Activated CD8-positive, alpha-beta memory T cell treated with anti-CD3 and anti-CD28 coated beads for 48 hours (primary cell): ENCODE data around the gene PIP4K2B.
"Not testable (repeated sequence)": the region's sequence is repeated elsewhere in the genome, so short reads cannot be mapped to it uniquely, and the experiment has no call there.

Experiments used
- DNase-seq, 3 experiments: peaks; one replicate each; pipeline ENCODE4 v3.0.0-alpha.2; 2020; ENCODE audit warnings: low read depth in 2 of 3, low spot score in 2 of 3

Gene PIP4K2B

DNA sequence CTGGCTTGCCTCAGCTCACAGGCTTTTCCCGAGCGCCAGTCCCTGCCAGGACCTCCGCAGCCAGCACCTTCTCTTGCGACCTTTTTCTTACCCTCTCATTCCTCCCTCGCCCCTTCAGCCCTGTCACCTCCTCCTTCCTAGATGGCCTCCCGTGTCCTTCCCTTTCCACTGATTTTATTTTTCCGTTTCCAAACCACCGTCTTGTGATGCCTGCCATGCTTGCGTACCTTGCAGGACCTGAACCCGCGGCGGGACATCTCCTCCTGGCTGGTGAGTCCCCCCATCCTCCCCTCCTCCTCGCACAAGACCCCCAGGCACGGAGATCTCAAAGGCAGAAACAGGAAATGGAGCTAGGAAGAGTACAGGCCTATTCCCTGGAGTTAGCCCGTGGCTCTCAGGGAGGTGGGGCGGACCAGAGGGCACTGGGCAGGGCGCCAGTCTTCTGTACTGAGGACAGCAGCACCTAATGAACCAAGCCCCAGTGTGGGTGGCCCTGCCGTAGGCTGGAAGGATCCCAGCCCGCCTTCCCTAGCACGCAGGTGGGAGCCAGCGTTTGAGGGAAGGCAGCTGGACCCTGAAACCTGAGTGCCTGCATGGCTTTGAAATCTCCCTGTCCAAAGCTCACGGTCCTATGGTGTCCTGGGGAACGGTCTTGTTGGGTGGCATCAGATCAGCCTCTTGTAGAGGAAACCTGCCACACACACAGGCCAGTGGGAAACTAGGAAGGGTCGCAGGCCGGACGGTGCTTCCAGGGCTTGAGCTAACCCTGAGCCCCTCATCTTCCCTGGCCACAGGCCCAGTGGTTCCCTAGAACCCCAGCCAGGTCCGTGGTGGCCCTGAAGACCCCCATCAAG, 68.6 kb downstream of the PIP4K2B start:
- DNase-seq, result no peak

DNA sequence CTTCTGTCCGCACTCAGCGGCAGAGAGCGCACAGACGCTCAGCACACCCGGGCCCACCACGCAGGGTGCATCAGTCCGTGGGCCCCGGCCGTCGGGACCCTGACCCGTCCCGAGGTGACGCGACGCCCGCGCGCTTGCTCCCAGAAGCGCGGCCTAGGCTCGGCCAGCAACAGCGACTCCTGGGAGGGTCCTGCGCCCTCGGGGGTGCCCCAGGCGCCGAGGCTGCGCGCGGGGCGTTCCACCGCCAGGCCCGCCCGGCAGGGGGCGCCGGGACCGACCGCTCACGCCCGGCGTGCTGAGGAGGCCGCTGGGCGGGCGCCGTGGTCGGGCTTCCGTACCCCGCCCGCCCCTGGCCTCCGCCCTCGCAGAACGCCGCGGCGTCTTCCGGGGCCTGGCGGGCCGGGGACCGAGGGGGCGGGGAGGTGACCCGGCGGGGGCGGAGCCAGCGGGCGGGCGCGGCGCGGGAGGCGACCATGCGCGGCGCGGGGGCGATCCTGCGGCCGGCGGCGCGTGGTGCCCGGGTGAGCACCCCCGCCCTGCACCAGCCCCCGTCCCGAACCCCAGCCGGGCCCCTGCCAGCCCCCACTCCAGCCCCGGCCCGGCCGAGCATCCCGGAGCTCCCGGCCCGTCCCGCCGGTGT, 69.3 kb downstream of the PIP4K2B start, which contains the start of gene CISD3:
CISD3 (plus strand) TSS at position 456 of the 640 bp plus-strand sequence; CDS start at position 474, 18 bp downstream.
- peak; percentile 70 to 83 (median 71) for DNase-seq

DNA sequence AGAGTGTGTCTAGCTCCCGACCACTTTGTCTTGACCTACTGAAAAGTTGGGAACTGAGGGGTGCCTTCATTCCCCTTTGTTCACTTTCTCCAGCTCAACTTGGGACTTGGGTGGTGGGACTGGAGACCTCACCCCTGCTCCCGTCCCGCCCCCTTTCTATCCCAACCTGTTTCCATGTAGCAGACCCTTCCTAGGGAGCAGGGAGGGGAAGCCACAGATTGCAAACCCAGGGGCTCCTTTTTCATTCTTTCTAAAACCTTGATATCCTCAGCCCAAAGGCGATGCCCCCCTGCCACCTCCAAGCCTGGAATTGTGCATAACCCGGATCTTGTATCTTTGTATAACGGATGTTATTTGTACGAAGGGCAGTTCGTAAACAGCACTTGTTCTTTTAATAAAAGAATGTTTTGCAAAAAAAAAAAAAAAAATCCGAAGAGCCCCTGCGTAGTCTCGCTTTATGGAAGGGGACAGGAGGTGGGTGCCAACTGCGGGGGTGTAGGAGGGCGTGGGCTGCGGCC, 69.9 kb downstream of the PIP4K2B start:
- DNase-seq, result no peak

DNA sequence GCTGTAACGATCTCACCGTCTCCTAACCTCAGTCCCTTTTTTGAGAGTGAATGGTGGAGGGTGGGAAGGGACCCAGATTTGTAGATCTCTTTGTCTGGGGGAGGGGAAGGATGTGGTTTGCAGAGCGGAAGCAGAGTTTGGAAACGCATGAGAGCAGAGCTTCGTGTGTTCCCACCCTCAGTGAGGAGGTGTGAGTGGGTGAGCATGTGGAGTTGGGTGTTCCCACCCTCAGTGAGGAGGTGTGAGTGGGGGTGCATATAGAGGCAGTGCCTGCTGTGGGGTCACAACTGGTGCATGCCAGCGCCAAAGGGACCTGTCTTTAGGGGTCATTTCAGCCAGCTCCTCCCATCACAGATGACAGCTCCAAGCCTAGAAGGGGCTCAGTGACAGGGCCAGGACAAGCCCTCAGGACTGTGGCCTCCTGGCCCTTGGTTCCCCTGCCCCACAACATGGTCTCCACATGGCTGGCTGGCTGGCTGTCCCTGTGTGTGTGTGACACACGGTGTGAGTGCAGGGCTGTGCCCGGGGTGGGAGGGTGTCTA, 71.0 kb downstream of the PIP4K2B start:
- DNase-seq, result peak in 1 of 3 experiments; percentile 31

DNA sequence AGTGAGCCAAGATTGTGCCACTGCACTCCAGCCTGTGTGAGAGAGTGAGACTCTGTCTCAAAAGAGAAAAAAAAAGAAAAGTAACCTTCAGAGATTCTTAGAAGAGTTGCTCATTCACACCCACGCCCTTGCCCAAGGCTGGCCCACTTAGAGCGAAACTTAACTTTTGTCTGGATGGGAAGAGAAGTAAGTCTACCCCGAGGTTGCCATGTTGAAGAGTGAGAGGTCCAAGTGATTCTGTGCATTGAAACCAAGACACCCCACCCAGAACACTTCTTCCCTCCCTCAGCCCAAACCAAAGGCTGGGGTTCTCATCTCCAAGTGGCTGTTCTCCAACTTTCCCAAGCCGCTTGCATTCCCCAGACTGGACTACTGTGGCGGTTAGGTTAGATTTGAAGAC, 71.6 kb downstream of the PIP4K2B start:
- DNase-seq, result peak in 2 of 3 experiments; percentile 55 to 70

DNA sequence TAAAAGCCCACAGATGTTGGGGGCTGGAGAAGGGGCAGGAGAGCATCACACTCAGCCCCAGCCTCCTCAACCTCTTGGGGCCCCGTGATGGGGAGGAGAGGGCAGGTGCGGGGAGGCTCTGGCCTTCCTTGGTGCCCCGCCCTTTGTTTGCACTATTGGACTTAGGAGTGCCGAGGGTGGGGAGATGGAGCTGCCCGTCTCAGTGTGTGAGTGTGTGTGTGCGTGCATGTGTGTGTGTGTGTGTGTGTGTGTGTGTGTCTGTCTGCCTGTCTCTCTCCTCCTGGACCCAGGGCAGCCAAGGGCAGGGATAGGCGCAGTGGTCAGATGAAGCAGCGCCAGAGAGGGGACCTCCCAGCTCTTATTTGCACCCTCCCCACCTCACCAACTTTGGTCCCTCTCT, 73.2 kb downstream of the PIP4K2B start:
- not testable (repeated sequence) for DNase-seq

DNA sequence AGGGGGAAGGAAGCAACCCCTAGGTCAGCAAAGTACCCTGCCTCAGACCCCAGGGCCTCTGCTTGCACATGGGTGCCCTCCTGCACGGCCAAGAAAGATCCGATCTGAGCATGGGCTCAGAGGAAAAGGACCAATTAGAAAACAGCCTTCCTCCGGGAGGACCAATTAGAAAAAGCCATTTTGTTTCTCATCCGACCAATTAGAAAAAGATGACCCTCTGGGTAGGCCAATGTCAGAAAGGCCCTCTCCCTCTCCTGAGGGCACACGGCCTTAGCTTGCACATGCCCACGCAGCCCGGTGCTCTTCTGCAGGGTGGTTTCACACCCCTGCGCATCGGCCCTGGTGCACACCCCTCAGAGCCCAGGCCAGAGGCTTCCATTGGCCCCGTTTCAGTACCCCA, 74.3 kb downstream of the PIP4K2B start:
- DNase-seq, result no peak

DNA sequence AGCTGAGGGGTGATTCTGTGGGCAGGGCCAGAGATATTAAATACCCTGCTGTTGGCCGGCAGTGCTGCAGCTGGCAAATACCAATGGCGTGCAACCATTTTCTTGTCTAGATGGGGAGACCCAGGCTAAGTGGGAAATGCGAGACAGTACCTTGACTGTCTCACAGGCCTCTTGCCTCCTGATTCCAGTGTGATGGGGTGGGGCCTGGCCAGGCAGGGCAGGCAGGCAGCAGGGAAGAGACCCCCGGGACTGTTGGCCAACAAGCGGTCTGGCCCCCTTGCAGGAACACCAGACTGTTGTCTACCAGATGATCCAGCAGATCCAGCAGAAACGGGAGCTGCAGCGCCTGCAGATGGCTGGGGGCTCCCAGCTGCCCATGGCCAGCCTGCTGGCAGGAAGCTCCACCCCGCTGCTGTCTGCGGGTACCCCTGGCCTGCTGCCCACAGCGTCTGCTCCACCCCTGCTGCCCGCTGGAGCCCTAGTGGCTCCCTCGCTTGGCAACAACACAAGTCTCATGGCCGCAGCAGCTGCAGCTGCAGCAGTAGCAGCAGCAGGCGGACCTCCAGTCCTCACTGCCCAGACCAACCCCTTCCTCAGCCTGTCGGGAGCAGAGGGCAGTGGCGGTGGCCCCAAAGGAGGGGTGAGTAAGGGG, 74.9 kb downstream of the PIP4K2B start:
- DNase-seq, result no peak

DNA sequence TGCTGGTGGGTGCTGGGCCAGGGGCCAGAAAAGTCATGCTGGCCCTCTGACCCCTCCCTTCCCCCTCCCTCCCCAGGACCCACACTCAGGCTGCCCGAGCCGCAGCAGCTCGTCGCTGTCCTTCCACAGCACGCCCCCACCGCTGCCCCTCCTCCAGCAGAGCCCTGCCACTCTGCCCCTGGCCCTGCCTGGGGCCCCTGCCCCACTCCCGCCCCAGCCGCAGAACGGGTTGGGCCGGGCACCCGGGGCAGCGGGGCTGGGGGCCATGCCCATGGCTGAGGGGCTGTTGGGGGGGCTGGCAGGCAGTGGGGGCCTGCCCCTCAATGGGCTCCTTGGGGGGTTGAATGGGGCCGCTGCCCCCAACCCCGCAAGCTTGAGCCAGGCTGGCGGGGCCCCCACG, 77.6 kb downstream of the PIP4K2B start:
- DNase-seq, result no peak

DNA sequence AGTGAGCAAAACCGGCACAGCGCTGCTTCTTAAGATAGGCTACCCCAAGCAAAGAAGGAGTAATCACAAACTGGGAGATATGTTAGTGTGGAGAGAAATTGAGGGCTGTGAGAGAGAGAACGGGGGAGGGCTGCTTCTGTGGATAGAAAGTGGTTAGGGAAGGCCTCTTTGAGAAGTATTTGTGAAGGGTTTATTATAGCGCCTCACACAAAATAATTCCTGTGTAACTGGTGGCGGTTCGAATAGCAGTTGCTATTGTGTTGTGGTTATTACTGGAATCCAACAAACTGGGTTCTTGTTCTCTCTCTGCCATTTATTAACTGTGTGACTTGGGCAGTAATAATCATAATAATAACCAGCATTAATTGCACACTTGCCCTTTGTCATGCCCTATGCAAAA, 78.4 kb downstream of the PIP4K2B start:
- DNase-seq, result no peak

DNA sequence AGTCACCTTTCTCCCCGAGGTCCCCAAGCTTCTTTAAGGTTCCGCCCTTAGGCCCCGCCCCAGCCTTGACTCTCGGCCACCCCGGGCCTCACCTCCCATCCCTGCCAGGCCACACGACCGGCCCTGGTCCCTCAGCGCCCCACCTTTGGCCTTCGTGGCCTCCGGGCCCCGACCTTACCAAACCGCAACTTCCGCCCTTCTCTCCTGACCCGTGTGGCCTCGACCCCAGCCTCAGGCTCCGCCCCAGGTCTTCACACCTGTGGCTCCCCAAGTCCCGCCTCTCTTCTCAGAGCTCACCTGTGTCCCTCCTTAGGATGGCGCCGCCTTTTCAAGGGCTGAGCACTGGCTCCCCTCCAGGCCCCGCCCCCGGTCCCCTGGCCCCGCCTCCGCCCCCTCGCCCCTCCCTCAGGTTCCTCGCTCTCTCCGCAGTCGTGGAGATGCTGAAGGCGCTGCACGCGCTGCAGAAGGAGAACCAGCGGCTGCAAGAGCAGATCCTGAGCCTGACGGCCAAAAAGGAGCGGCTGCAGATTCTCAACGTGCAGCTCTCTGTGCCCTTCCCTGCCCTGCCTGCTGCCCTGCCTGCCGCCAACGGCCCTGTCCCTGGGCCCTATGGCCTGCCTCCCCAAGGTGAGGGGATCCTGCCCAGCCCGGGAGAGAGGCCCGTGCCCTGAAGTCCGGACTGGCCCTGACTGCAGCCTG, 79.3 kb downstream of the PIP4K2B start:
- no peak for DNase-seq

DNA sequence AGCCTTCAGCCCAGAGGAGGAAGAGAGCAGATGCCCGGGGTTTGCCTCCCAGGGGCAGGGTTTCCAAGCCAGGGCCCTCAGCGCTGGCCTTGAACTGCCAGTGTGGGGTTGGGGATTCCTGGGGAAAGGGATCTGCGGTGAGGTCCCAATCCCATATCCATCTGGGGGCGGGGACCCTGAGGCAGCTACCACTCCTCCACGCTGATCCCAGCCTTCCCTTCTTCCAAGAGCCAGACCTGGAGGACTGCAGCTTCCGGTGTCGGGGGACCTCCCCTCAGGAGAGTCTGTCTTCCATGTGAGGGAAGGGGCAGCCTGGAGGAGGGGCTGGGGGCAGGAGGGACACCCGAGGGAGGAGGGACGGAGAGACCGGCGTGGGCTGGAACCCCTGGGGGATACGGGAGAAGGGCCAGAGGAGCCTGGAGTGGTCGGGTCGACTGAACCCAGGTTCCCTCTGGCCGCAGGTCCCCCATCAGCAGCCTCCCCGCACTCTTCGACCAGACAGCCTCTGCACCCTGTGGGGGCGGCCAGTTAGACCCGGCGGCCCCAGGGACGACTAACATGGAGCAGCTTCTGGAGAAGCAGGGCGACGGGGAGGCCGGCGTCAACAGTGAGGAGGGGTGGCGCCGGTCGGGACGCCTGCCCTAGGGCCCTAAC, 79.9 kb downstream of the PIP4K2B start:
- no peak for DNase-seq

DNA sequence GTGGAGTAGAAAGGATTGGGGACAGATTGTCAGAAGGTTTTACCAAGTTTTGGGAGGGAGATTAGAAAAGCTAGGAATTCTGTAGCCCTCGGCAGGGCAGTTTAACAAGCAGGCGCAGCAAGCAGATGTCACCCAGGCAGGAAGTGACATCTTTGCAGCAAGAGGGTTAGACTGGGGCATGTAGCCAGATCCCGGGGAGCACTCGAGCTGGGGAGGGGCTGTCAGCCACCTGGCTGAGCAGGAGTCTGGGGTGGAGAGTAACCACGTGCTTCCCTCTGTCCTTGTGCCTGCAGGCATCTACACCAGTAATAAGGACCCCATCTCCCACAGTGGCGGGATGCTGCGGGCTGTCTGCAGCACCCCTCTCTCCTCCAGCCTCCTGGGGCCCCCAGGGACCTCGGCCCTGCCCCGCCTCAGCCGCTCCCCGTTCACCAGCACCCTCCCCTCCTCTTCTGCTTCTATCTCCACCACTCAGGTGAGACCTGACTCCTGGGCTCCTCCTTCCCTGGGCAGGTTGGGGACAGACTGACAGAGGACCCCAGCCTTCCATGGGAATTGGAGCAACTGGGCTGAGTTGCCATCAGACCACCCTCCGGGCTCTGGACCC, 82.1 kb downstream of the PIP4K2B start:
- DNase-seq, result no peak

DNA sequence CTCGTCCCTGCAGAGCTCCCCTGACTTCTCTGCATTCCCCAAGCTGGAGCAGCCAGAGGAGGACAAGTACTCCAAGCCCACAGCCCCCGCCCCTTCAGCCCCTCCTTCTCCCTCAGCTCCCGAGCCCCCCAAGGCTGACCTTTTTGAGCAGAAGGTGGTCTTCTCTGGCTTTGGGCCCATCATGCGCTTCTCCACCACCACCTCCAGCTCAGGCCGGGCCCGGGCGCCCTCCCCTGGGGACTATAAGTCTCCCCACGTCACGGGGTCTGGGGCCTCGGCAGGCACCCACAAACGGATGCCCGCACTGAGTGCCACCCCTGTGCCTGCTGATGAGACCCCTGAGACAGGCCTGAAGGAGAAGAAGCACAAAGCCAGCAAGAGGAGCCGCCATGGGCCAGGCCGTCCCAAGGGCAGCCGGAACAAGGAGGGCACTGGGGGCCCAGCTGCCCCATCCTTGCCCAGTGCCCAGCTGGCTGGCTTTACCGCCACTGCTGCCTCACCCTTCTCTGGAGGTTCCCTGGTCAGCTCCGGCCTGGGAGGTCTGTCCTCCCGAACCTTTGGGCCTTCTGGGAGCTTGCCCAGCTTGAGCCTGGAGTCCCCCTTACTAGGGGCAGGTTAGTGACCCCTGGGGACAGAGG, 82.9 kb downstream of the PIP4K2B start:
- no peak for DNase-seq
